ENCODE measurements around the gene CNOT11.
A peak's percentile ranks its signal among the peaks of the same experiment; 100 is the strongest.

GRCh38 chr2:101205521-101206479, 46.9 kb upstream of the CNOT11 start:
- TF ChIP-seq CTCF (IDR thresholded peaks at IDR 0.05) (peak; percentile 40 to 58 (median 50)), POLR2A (IDR thresholded peaks at IDR 0.05) (no peak)

Measured in uterus (tissue), 2 donors.